Measurements from ENCODE around the gene MTO1. TPM values are rescaled to one million over a fixed set of nuclear protein-coding genes. Genes with fewer than 3 reads are reported as not detected.
A peak's percentile ranks its signal among the peaks of the same experiment; 100 is the strongest.

Gene MTO1
- total RNA-seq, 2 experiments from 2014 or later = 63.8 to 72.5 TPM

DNA sequence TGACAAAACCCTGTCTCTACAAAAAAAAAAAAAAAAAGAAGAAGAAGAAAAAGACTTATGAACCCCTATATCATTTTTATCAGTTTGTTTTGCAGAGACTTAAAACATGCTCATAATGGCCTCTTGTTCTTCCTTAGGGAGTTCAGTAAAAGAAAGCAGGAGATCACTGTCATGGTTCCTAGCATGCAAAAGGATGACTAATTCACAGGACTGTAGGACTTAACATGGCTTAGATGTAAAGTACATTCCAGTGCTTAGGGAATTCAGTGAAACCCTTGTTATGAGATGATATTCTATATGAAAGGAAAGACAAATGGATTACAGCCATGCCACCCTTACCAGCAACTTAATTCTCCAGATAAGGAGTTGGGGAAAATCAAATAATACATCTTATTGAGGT lies 29.8 kb downstream of the MTO1 start:
- Histone ChIP-seq H3K36me3 (ENCODE audit: insufficient read depth, low read length) (peaks cover 87% of the 10 kb centered on the region), H3K9me2 (ENCODE audit: insufficient read depth, low read length) (no peaks in the 10 kb centered on the region), H2AFZ (ENCODE audit: low read length) (no peak overlapping the region), H3K9me3 (ENCODE audit: low read length) (peaks cover 15% of the 10 kb centered on the region; the same call in 1 of the 2 replicates), H3K4me2 (ENCODE audit: low read length) (no peak overlapping the region), H3K4me3 (ENCODE audit: low read depth, low read length, poor library complexity, severe bottlenecking) (no peak overlapping the region), H3K27ac (ENCODE audit: low read depth, low read length, poor library complexity, severe bottlenecking) (no peak overlapping the region), H3K4me1 (ENCODE audit: insufficient read depth, low read length, poor library complexity, severe bottlenecking) (no peaks in the 10 kb centered on the region), H4K20me1 (ENCODE audit: insufficient read depth, low read length) (no peaks in the 10 kb centered on the region), H3K79me2 (ENCODE audit: insufficient read depth, low read depth, low read length) (peaks cover 5% of the 10 kb centered on the region; the same call in 1 of the 2 replicates)
- no peak for DNase-seq (ENCODE audit: low spot score)
- TSS peak; percentile 15 for BruUV-seq (replicated peaks)
- CTCF ChIA-PET (ENCODE audit: unreplicated experiment) = no interaction called here
- TF ChIP-seq CTCF (conservative IDR thresholded peaks at IDR 0.05; ENCODE audit: low read length) = no peak
- TF ChIP-seq EZH2phosphoT487 (IDR thresholded peaks at IDR 0.05; ENCODE audit: borderline replicate concordance, low read depth, low read length) = no peak
- intact Hi-C loops (cut with micrococcal nuclease; ENCODE audit: unreplicated experiment) = no loop called here
- POLR2A ChIA-PET = interaction anchor here (1.0 kb wide), 1 partner anchor 16 kb away, joined by 6 read pairs; no protein-coding TSS in a partner anchor

DNA sequence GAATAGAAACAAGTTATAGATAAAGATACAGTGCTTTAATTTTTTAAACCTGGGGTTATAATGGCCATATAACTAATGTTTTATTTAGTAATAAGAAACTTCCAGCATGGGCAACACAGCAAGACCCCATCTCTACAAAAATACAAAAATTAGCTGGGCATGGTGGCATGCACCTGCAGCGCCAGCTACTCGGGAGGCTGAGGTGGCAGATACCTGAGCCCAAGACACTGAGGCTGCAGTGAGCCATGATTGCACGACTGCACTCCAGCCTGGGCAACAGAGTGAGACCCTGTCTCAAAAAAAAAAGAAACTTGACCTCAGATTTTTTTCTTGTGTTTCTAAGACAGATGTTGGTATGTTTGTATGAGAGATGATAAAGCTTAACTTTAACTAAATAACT lies 36.4 kb downstream of the MTO1 start:
- Histone ChIP-seq H3K4me2 (ENCODE audit: low read length) (no peak overlapping the region), H3K27ac (ENCODE audit: low read depth, low read length, poor library complexity, severe bottlenecking) (no peak overlapping the region), H2AFZ (ENCODE audit: low read length) (no peak overlapping the region), H3K4me1 (ENCODE audit: insufficient read depth, low read length, poor library complexity, severe bottlenecking) (no peaks in the 10 kb centered on the region), H3K4me3 (ENCODE audit: low read depth, low read length, poor library complexity, severe bottlenecking) (no peak overlapping the region), H3K9me2 (ENCODE audit: insufficient read depth, low read length) (no peaks in the 10 kb centered on the region), H4K20me1 (ENCODE audit: insufficient read depth, low read length) (no peaks in the 10 kb centered on the region), H3K36me3 (ENCODE audit: insufficient read depth, low read length) (peaks cover 90% of the 10 kb centered on the region), H3K79me2 (ENCODE audit: insufficient read depth, low read depth, low read length) (no peaks in the 10 kb centered on the region), H3K9me3 (ENCODE audit: low read length) (no peaks in the 10 kb centered on the region)
- POLR2A ChIA-PET = interaction anchor here (0.5 to 1.1 kb wide), 4 partner anchors 10 to 37 kb away, joined by 3 to 4 read pairs (median 4); no protein-coding TSS in a partner anchor
- no TSS peak for BruUV-seq (replicated peaks)
- intact Hi-C loops (cut with micrococcal nuclease; ENCODE audit: unreplicated experiment) = no loop called here
- CTCF ChIA-PET (ENCODE audit: unreplicated experiment) = no interaction called here
- DNase-seq (ENCODE audit: low spot score) = no peak
- TF ChIP-seq EZH2phosphoT487 (IDR thresholded peaks at IDR 0.05; ENCODE audit: borderline replicate concordance, low read depth, low read length) (no peak), CTCF (conservative IDR thresholded peaks at IDR 0.05; ENCODE audit: low read length) (no peak)

DNA sequence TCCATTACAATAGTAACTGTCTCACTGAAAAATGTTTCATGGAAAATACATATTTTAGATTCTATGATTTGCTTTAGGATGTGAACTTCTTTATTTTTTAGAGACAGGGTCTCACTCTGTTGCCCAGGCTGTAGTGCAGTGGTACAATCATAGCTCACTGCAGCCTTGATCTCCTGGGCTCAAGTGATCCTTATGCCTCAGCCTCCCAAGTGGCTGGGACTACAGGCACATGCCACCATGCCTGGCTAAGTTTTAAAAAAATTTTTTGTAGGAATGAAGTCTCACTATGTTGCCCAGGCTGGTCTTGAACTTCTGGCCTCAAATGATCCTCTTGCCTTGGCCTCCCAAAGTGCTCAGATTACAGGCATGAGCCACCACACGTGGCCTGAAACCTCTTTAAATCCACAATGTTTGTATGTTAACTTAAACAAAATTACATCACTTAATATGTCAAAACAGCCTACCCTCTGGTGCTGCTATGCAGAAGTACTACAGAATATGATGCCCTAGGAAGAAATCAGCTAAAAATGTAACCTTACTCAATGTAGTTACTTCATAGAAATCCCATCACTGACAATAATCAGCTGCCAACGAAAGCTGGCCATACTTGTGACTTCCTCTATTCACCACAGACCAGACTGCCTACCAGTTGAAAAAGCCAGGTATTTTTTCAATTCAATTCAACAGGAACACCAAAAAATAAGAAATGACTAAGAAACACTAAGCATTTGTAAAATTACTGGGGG lies 41.7 kb downstream of the MTO1 start:
- POLR2A ChIA-PET = interaction anchor here (0.6 to 1.2 kb wide), 3 partner anchors 10 to 33 kb away, joined by 3 read pairs; no protein-coding TSS in a partner anchor
- CTCF ChIA-PET (ENCODE audit: unreplicated experiment) = no interaction called here

More for the DNA sequence above, 41.7 kb downstream of the MTO1 start:
- no peaks in the 10 kb centered on the region for H3K4me1 ChIP-seq (ENCODE audit: insufficient read depth, low read length, poor library complexity, severe bottlenecking)
- no peak overlapping the region for H3K27ac ChIP-seq (ENCODE audit: low read depth, low read length, poor library complexity, severe bottlenecking)
- no peaks in the 10 kb centered on the region for H3K9me2 ChIP-seq (ENCODE audit: insufficient read depth, low read length)
- no peaks in the 10 kb centered on the region; the same call in 1 of the 2 replicates for H3K9me3 ChIP-seq (ENCODE audit: low read length)
- no peak overlapping the region for H3K4me2 ChIP-seq (ENCODE audit: low read length)
- TF ChIP-seq CTCF (conservative IDR thresholded peaks at IDR 0.05; ENCODE audit: low read length) (no peak), EZH2phosphoT487 (IDR thresholded peaks at IDR 0.05; ENCODE audit: borderline replicate concordance, low read depth, low read length) (no peak)
- no peak for DNase-seq (ENCODE audit: low spot score)
- intact Hi-C loops (cut with micrococcal nuclease; ENCODE audit: unreplicated experiment) = no loop called here
- H3K79me2 ChIP-seq (ENCODE audit: insufficient read depth, low read depth, low read length) = no peaks in the 10 kb centered on the region
- no TSS peak for BruUV-seq (replicated peaks)
- peaks cover 72% of the 10 kb centered on the region for H3K36me3 ChIP-seq (ENCODE audit: insufficient read depth, low read length)
- no peak overlapping the region for H3K4me3 ChIP-seq (ENCODE audit: low read depth, low read length, poor library complexity, severe bottlenecking)
- no peaks in the 10 kb centered on the region for H4K20me1 ChIP-seq (ENCODE audit: insufficient read depth, low read length)
- no peak overlapping the region for H2AFZ ChIP-seq (ENCODE audit: low read length)
